Stimulated activated CD8-positive, alpha-beta memory T cell treated with anti-CD3 and anti-CD28 coated beads, Interleukin-15, amount 100 ng/mL, for 24 hours (primary cell): ENCODE measurements around the gene NPIPB6.
A peak's percentile ranks its signal among the peaks of the same experiment; 100 is the strongest.

Experiments
- DNase-seq: peaks from one replicate; pipeline ENCODE4 v3.0.0-alpha.2; 2020; ENCODE audit warnings: low read depth

The NPIPB6 gene

GRCh38 chr16:28321700-28322411, 41.5 kb downstream of the NPIPB6 start:
- no peak for DNase-seq

- DNase-seq = no peak
These were observed 42.6 kb downstream of the NPIPB6 start for GRCh38 chr16:28320741-28321140.

GRCh38 chr16:28320023-28320561, 43.2 kb downstream of the NPIPB6 start:
- DNase-seq = no peak

- no peak for DNase-seq
These were observed 43.8 kb downstream of the NPIPB6 start for GRCh38 chr16:28319476-28320022.

- DNase-seq = no peak
These were observed 45.1 kb downstream of the NPIPB6 start for GRCh38 chr16:28318042-28318744.

GRCh38 chr16:28317040-28317880, 46.0 kb downstream of the NPIPB6 start:
- peak; percentile 55 for DNase-seq

GRCh38 chr16:28316054-28316453, 47.3 kb downstream of the NPIPB6 start:
- no peak for DNase-seq

GRCh38 chr16:28313587-28313986, 49.7 kb downstream of the NPIPB6 start:
- no peak for DNase-seq

- no peak for DNase-seq
These were observed 51.0 kb downstream of the NPIPB6 start for GRCh38 chr16:28312327-28312726.

- DNase-seq = no peak
These were observed 51.4 kb downstream of the NPIPB6 start for GRCh38 chr16:28311913-28312312.

GRCh38 chr16:28311413-28311812, 51.9 kb downstream of the NPIPB6 start:
- no peak for DNase-seq

GRCh38 chr16:28310796-28311195, 52.5 kb downstream of the NPIPB6 start:
- no peak for DNase-seq

- DNase-seq = peak; percentile 57
These were observed 53.4 kb downstream of the NPIPB6 start for GRCh38 chr16:28309811-28310311.

- DNase-seq = no peak
These were observed 54.3 kb downstream of the NPIPB6 start for GRCh38 chr16:28308794-28309584.

- DNase-seq = no peak
These were observed 55.4 kb downstream of the NPIPB6 start for GRCh38 chr16:28307936-28308335.

GRCh38 chr16:28304214-28304613, 59.1 kb downstream of the NPIPB6 start:
- DNase-seq = no peak

- DNase-seq = no peak
These were observed 60.2 kb downstream of the NPIPB6 start for GRCh38 chr16:28303132-28303531.

GRCh38 chr16:28301620-28302019, 61.7 kb downstream of the NPIPB6 start:
- no peak for DNase-seq

- no peak for DNase-seq
These were observed 62.2 kb downstream of the NPIPB6 start for GRCh38 chr16:28301154-28301553.

GRCh38 chr16:28300327-28300726, 63.0 kb downstream of the NPIPB6 start:
- DNase-seq = no peak

- no peak for DNase-seq
These were observed 64.8 kb downstream of the NPIPB6 start for GRCh38 chr16:28298511-28298878.
